WERI-Rb-1 (cell line): ENCODE results near the gene MAGEB10.
"Not testable (repeated sequence)": the region's sequence is repeated elsewhere in the genome, so short reads cannot be mapped to it uniquely, and the experiment has no call there.

Experiments
- DNase-seq: peaks from one replicate; pipeline ENCODE4 v3.0.0-alpha.2; 2020
- H3K27ac ChIP-seq: fragments of 250-450 bp; sonication (Bioruptor Pico); 2 replicates; pipeline ENCODE4 v1.5.1; 2020; ENCODE audit warnings: mild to moderate bottlenecking, moderate library complexity
- H3K27me3 ChIP-seq: fragments of 250-450 bp; sonication (Bioruptor Pico); 2 replicates; pipeline ENCODE4 v1.5.1; 2021; ENCODE audit warnings: mild to moderate bottlenecking, low read depth, moderate library complexity; ENCODE audit not compliant: insufficient read depth, severe bottlenecking
- H3K36me3 ChIP-seq: fragments of 250-450 bp; sonication (Bioruptor Pico); 2 replicates; pipeline ENCODE4 v1.5.1; 2020; ENCODE audit warnings: mild to moderate bottlenecking, moderate library complexity
- H3K4me3 ChIP-seq: 2 replicates; pipeline ENCODE4 v1.5.1; 2011; ENCODE audit warnings: low read depth, mild to moderate bottlenecking, control low read depth, low read length
- H3K9me3 ChIP-seq: fragments of 250-450 bp; sonication (Bioruptor Pico); 2 replicates; pipeline ENCODE4 v1.5.1; 2021; ENCODE audit warnings: mild to moderate bottlenecking, moderate library complexity; ENCODE audit not compliant: severe bottlenecking
- TF ChIP-seq, protein P1 (sequence below): IDR thresholded peaks from 2 replicates; pipeline ENCODE4 v1.5.1; 2011; ENCODE audit warnings: low read depth, mild to moderate bottlenecking, control low read depth, inconsistent platforms, low read length

MAGEB10 gene

DNA sequence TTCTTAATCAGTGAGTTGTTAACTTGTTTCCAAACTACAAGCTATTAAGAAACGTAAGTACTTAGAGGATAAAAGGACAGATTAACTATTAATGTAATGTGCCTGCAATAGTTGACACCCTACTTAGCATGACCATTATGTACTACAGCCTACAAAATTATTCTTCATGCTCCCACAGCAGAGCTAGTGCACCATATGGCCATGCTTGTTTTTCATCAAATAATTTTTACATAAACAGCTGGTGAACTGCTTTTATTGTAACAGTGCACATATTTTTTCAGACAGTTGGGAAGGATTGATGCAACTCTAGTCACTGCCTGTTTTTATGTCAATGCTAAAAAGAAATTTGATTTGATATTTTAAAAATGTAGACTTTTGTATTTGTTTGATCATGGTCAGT is 10.2 kb upstream of the MAGEB10 start:
- H3K36me3 ChIP-seq: no peaks in the 10 kb centered on the region
- no peaks in the 10 kb centered on the region for H3K27me3 ChIP-seq
- H3K4me3 ChIP-seq: no peak overlapping the region
- TF ChIP-seq, protein P1, sequence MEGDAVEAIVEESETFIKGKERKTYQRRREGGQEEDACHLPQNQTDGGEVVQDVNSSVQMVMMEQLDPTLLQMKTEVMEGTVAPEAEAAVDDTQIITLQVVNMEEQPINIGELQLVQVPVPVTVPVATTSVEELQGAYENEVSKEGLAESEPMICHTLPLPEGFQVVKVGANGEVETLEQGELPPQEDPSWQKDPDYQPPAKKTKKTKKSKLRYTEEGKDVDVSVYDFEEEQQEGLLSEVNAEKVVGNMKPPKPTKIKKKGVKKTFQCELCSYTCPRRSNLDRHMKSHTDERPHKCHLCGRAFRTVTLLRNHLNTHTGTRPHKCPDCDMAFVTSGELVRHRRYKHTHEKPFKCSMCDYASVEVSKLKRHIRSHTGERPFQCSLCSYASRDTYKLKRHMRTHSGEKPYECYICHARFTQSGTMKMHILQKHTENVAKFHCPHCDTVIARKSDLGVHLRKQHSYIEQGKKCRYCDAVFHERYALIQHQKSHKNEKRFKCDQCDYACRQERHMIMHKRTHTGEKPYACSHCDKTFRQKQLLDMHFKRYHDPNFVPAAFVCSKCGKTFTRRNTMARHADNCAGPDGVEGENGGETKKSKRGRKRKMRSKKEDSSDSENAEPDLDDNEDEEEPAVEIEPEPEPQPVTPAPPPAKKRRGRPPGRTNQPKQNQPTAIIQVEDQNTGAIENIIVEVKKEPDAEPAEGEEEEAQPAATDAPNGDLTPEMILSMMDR: no peak
- no peaks in the 10 kb centered on the region for H3K9me3 ChIP-seq
- no peak for DNase-seq
- no peak overlapping the region for H3K27ac ChIP-seq

- no peaks in the 10 kb centered on the region for H3K9me3 ChIP-seq
- no peak for DNase-seq
Observed at GRCh38 chrX:27808226-27808625, 436 bp downstream of the MAGEB10 start.

DNA sequence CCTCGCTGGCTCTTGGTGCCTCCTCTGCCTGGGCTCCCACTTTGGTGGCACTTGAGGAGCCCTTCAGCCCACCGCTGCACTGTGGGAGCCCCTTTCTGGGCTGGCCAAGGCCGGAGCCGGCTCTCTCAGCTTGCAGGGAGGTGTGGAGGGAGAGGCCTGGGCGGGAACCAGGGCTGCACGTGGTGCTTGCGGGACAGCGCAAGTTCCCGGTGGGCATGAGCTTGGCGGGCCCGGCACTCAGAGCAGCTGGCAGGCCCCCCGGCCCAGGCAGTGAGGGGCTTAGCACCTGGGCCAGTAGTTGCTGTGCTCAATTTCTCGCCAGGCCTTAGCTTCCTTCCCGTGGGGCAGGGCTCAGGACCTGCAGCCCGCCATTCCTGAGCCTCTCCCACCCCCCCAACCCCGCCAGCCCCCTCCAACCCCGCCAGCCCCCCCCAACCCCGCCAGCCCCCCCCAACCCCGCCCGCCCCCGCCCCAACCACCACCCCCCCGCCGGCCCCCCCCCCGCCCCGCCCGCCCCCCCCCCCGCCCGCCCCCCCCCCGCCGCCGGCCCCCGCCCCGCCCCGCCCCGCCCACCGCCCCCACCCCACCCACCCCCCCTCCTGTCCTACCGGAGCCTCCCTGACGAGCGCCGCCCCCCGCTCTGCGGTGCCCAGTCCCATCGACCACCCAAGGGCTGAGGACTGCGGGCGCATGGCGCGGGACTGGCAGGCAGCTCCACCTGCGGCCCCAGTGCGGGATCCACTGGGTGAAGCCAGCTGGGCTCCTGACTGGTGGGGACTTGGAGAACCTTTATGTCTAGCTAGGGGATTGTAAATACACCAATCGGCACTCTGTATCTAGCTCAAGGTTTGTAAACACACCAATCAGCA is 1.4 kb downstream of the MAGEB10 start:
- H3K27ac ChIP-seq, H3K27me3 ChIP-seq, DNase-seq, H3K36me3 ChIP-seq, H3K4me3 ChIP-seq, H3K9me3 ChIP-seq: not testable (repeated sequence)

More at GRCh38 chrX:27808226-27808625, 436 bp downstream of the MAGEB10 start:
- no peak overlapping the region for H3K27ac ChIP-seq
- no peak overlapping the region for H3K4me3 ChIP-seq
- H3K36me3 ChIP-seq: no peaks in the 10 kb centered on the region
- H3K27me3 ChIP-seq: no peaks in the 10 kb centered on the region
- TF ChIP-seq, protein P1: no peak

GRCh38 chrX:27815209-27815608 is 7.4 kb downstream of the MAGEB10 start:
- TF ChIP-seq, protein P1: no peak
- no peak for DNase-seq
- Histone ChIP-seq H3K27me3 (no peaks in the 10 kb centered on the region), H3K9me3 (no peaks in the 10 kb centered on the region), H3K4me3 (no peak overlapping the region), H3K27ac (no peak overlapping the region), H3K36me3 (no peaks in the 10 kb centered on the region)

DNA sequence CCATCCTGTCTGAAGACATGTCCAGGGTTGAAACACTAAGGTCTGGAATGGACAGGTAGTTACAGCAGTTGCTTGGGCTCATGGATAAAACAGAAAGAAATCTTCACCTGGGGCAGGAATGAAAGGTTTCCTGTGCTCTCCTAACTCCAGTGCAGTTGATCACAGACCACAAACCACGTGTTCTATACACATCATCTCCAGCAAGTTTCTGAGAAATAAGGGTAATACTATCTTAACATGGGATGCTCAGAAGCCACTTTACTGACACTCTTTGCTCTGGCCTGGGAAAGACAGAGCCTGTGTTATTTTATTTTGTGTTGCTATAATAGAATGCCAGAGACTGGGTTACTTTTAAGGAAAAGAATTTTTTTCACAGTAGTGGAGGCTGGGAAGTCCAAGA is 16.0 kb downstream of the MAGEB10 start:
- Histone ChIP-seq H3K27ac (no peak overlapping the region), H3K4me3 (no peak overlapping the region), H3K36me3 (no peaks in the 10 kb centered on the region), H3K27me3 (peaks cover 2% of the 10 kb centered on the region), H3K9me3 (no peaks in the 10 kb centered on the region)
- no peak for DNase-seq
- TF ChIP-seq, protein P1: no peak

GRCh38 chrX:27838185-27838584 is 30.4 kb downstream of the MAGEB10 start:
- DNase-seq: no peak
- Histone ChIP-seq H3K9me3 (no peaks in the 10 kb centered on the region), H3K36me3 (no peaks in the 10 kb centered on the region), H3K27ac (no peak overlapping the region), H3K27me3 (peaks cover 9% of the 10 kb centered on the region), H3K4me3 (no peak overlapping the region)
- TF ChIP-seq, protein P1: no peak
